HepG2 (cell line): ENCODE measurements around the gene ASB4.

Experiments used
- CBFB ChIP-seq: sonication (generic); formaldehyde crosslinking; IDR thresholded peaks from 2 replicates; pipeline ENCODE4 v1.4.0; 2020; ENCODE audit warnings: missing genetic modification reagents
- NFIC ChIP-seq: IDR thresholded peaks from 2 replicates; pipeline ENCODE4 v1.6.1; 2012; ENCODE audit warnings: mild to moderate bottlenecking, low read length, inconsistent platforms
- RCOR2 ChIP-seq: IDR thresholded peaks from 2 replicates; pipeline ENCODE4 v1.6.1; 2016; ENCODE audit warnings: missing biosample characterization, missing genetic modification reagents
- SUZ12 ChIP-seq: fragments of 150-350 bp; IDR thresholded peaks from 2 replicates; pipeline ENCODE4 v1.6.1; 2014; ENCODE audit warnings: low read depth, low read length
- TBP ChIP-seq: sonication (generic); formaldehyde crosslinking; IDR thresholded peaks from 2 replicates; pipeline ENCODE4 v1.5.0; 2020; ENCODE audit warnings: missing genetic modification reagents
- ZBTB34 ChIP-seq: sonication (generic); formaldehyde crosslinking; IDR thresholded peaks from 2 replicates; pipeline ENCODE4 v1.8.0; 2022; ENCODE audit warnings: mild to moderate bottlenecking, missing genetic modification reagents
- ZBTB7A ChIP-seq: sonication (generic); formaldehyde crosslinking; IDR thresholded peaks from 2 replicates; pipeline ENCODE4 v1.8.0; 2022; ENCODE audit warnings: mild to moderate bottlenecking, missing genetic modification reagents
- ZFP36 ChIP-seq: fragments of 150-350 bp; IDR thresholded peaks from 2 replicates; pipeline ENCODE4 v1.6.1; 2018; ENCODE audit warnings: borderline replicate concordance, low read length, low read depth; ENCODE audit not compliant: partially characterized antibody
- ZNF451 ChIP-seq: sonication (generic); formaldehyde crosslinking; IDR thresholded peaks from 2 replicates; pipeline ENCODE4 v1.5.0; 2020; ENCODE audit warnings: mild to moderate bottlenecking, missing genetic modification reagents

- TF ChIP-seq ZBTB7A (CRISPR knock-in tag): no peak
- TF ChIP-seq ZFP36: no peak
- TF ChIP-seq ZBTB34 (CRISPR knock-in tag): no peak
- no peak for TF ChIP-seq TBP
- no peak for TF ChIP-seq NFIC
- no peak for TF ChIP-seq CBFB (CRISPR knock-in tag)
- no peak for TF ChIP-seq RCOR2
- TF ChIP-seq SUZ12: no peak
- TF ChIP-seq ZNF451: no peak
Measured at GRCh38 chr7:95535662-95536061, 49.9 kb downstream of the ASB4 start.
